Measurements from ENCODE around the gene AQP1. TPM values are rescaled to one million over a fixed set of nuclear protein-coding genes. Genes with fewer than 3 reads are reported as not detected.

The AQP1 gene
- total and polyA plus RNA-seq, 7 donors, result 75.0 to 229 (median 97.8) TPM

- WGBS, 3 donors, result 69 to 81% (median 72%) methylated on average over 11 of the region's 11 CpGs
- no peak for DNase-seq
- Histone ChIP-seq H3K36me3 (ENCODE audit: insufficient read depth in 1 of 2, low read depth in 1 of 2) (no peaks in the 10 kb centered on the region), H3K4me1 (no peaks in the 10 kb centered on the region), H3K9me3 (no peaks in the 10 kb centered on the region), H3K27ac (no peak overlapping the region), H3K4me3 (no peak overlapping the region), H3K27me3 (ENCODE audit: insufficient read depth in 3 of 3, low read length in 2 of 3) (no peaks in the 10 kb centered on the region)
- ATAC-seq, result no peak
- intact Hi-C loops (cut with DNase I), result no loop called here
- TF ChIP-seq CTCF (IDR thresholded peaks at IDR 0.05), result no peak
These were observed 1.1 kb upstream of the AQP1 start for GRCh38 chr7:30910411-30911073.

GRCh38 chr7:30911133-30911532 is 520 bp upstream of the AQP1 start:
- no peak for TF ChIP-seq CTCF (IDR thresholded peaks at IDR 0.05)
- Histone ChIP-seq H3K9me3 (no peaks in the 10 kb centered on the region), H3K27ac (peak overlapping the region; percentile 23), H3K36me3 (ENCODE audit: insufficient read depth in 1 of 2, low read depth in 1 of 2) (no peaks in the 10 kb centered on the region), H3K4me1 (no peaks in the 10 kb centered on the region), H3K4me3 (peak overlapping the region; percentile 60), H3K27me3 (ENCODE audit: insufficient read depth in 3 of 3, low read length in 2 of 3) (no peaks in the 10 kb centered on the region)
- ATAC-seq (no peak), DNase-seq (no peak)
- 61 to 74% (median 62%) methylated on average over 11 of the region's 11 CpGs for WGBS, 3 donors
- intact Hi-C loops (cut with DNase I), result no loop called here

DNA sequence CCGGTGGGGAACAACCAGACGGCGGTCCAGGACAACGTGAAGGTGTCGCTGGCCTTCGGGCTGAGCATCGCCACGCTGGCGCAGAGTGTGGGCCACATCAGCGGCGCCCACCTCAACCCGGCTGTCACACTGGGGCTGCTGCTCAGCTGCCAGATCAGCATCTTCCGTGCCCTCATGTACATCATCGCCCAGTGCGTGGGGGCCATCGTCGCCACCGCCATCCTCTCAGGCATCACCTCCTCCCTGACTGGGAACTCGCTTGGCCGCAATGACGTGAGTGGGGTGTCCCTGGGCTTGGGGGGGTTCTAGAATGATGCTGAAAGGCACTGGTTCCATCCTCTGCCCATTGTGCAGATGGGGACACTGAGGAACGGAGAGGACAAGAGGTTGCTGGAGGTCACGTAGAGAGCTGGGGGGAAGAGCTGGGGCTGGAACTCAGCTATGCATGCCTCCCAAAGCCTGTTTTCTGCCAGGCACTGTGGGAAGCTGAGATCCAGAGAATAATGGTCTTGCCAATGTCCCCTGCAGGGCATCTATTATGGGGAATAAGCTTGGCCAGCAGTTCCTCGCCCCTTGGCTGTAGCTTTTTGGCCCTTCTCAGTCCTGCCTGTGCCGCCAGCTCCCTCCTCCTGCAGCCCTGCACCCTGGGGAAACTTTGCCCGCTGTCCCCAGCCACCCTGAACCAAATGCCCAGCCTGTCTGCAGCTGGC is 523 bp downstream of the AQP1 start:
- Histone ChIP-seq H3K27me3 (ENCODE audit: insufficient read depth in 3 of 3, low read length in 2 of 3) (no peaks in the 10 kb centered on the region), H3K27ac (peak overlapping the region; percentile 6), H3K36me3 (ENCODE audit: insufficient read depth in 1 of 2, low read depth in 1 of 2) (no peaks in the 10 kb centered on the region), H3K4me3 (peak overlapping the region; percentile 60), H3K9me3 (no peaks in the 10 kb centered on the region), H3K4me1 (peaks cover 2% of the 10 kb centered on the region)
- ATAC-seq (no peak), DNase-seq (no peak)
- intact Hi-C loops (cut with DNase I), result no loop called here
- no peak for TF ChIP-seq CTCF (IDR thresholded peaks at IDR 0.05)
- 36 to 55% (median 36%) methylated on average over 26 of the region's 26 CpGs for WGBS, 3 donors

GRCh38 chr7:30912731-30912985 is 1.0 kb downstream of the AQP1 start:
- no peaks in the 10 kb centered on the region for H3K36me3 ChIP-seq (ENCODE audit: insufficient read depth in 1 of 2, low read depth in 1 of 2)
- H3K27me3 ChIP-seq (ENCODE audit: insufficient read depth in 3 of 3, low read length in 2 of 3), result no peaks in the 10 kb centered on the region
- H3K27ac ChIP-seq, result no peak overlapping the region
- ATAC-seq (no peak), DNase-seq (no peak)
- H3K9me3 ChIP-seq, result no peaks in the 10 kb centered on the region
- no peak for TF ChIP-seq CTCF (IDR thresholded peaks at IDR 0.05)
- peak overlapping the region; percentile 60 for H3K4me3 ChIP-seq
- peaks cover 5% of the 10 kb centered on the region for H3K4me1 ChIP-seq
- intact Hi-C loops (cut with DNase I), result no loop called here
- 52 to 70% (median 57%) methylated on average over 2 of the region's 2 CpGs for WGBS, 3 donors
